GM19035 (cell line): ENCODE data around the gene TNFSF13B.
A peak's percentile ranks its signal among the peaks of the same experiment; 100 is the strongest.
"Not testable (repeated sequence)": the region's sequence is repeated elsewhere in the genome, so short reads cannot be mapped to it uniquely, and the experiment has no call there.

Experiments used
- ATAC-seq: cut with Tn5 transposase; IDR thresholded peaks from one replicate; pipeline ENCODE4 v1.9.1; 2021; ENCODE audit not compliant: unreplicated experiment

The TNFSF13B gene

DNA sequence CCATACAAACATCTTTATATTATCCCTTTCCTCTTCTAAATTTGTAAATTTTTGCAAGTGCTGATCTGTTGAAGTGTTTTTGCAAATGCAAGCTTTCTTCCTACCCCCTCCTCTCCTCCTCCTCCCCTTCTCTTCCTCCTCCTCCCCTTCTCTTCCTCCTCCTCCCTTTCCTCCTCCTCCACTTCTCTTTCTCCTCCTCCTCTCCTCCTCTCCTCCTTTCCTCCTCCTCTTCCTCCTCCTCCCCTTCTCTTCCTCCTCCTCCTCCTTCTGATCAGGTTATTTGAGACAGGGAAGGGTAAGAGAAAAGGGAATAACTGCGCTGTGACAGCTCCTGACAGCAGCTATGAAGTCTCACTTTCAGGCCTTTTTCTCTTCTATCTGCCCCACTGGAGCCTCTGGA lies 8.9 kb downstream of the TNFSF13B start:
- ATAC-seq = no peak

DNA sequence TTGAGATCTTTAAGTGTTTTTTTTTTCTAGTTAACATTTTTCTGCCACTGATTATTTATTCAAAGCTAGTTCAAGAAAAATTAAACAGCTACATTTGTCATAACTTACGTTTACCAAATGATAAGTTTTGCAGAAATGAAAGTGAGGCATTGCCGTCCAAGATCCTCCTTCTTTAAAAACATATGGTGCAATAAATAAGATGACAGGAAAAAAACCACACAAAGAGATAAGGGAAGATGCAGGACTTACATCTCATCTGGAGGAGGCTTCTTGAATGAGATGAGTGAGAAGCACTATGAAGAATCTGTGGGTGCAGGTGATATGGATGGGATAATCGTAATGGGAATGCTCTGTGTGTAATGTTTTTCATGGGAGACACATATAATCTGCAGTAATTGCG lies 12.4 kb downstream of the TNFSF13B start:
- no peak for ATAC-seq

DNA sequence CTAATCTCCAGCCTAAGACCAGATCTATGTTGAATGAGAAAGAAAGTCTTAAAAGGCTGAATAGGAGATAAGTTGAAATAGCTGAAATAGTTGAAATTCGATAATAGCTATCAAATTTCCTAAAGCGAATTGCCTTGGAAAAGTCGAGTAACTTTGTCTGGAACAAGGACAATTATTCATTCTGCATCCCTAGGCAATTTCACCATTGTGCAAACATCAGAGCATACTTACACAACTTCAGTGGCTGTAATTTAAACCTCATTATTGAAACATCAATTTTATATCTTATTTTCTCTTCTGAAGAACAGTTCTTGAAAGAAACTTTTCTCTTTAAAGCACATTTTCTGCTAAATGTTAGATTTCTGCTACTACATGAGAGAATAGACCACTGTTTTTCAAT lies 13.6 kb downstream of the TNFSF13B start:
- no peak for ATAC-seq

DNA sequence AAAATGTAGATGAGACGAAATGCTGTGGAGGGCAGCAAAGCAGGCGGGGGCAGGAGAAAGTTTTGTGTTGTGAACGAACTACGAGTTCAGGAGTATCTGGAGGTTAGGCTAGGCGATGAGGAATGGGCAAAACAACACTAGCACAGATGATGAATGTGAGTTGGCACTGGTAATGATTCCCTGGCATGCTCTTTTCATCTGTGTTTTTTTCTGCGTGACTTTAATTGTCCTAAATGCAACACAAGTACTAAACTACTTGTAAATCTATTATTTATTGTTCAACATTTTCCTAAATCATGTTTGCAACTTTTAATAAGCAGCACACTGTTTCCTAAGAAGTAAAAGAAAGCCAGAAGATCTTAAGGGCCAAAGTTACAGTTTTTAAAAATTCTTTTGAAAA lies 19.2 kb downstream of the TNFSF13B start:
- no peak for ATAC-seq

DNA sequence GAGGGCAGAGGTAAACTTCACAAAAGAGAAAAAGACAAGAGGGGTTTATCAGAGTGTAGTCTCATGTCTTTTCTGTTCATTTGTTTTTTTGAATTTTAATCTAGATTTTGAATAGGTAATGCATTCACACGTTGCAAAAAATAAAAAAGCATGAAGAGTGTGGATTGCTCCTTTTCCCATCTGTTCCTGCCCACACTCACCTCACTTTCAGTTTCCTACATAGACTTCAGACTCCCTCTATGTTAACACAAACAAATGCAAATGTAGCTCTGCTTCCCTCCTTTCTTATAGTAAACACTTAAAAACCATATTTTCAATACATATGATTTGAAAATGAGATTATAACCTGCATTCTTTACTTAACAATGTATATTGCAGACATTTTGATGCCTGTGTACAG lies 20.3 kb downstream of the TNFSF13B start:
- no peak for ATAC-seq

- ATAC-seq = no peak
These were observed 27.6 kb downstream of the TNFSF13B start for GRCh38 chr13:108297114-108297513.

DNA sequence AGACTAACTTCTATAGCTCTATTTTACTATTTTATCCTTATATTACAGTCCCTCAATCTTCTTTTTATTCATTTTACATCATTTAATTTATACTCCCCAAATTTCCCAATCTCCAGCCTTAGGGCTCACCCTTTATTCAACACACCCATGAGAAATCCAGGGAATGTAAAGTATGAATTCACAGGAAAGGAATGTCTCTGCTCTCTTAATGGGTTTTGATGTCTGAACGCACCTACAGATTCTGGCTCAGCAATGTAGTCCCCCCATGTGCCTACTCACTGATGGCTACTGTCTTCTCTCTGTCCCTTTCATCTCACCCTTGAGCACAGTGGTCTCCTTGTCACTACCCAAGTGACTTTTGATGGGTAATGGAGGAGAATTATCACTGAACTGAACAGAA lies 32.8 kb downstream of the TNFSF13B start:
- no peak for ATAC-seq

GRCh38 chr13:108304170-108305016 lies 34.9 kb downstream of the TNFSF13B start:
- no peak for ATAC-seq

DNA sequence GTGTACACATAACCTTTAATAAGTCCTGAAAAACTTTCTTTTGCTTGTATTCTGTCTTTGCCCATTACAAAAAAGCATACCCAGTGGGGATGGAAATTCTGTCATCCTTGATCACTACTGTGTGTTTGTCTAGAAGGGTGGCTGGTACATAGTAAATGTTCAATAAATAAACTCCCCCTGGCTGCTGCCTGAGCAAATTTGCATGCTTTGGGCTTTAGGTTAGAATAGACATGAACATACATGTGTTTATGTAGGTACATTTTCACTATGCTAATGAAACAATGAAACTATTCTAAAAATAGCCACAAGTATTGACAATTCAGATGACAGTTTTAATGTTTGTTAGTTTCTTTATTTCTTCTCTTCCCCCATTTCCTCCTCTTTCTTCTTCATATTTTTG lies 36.1 kb downstream of the TNFSF13B start:
- ATAC-seq = no peak

DNA sequence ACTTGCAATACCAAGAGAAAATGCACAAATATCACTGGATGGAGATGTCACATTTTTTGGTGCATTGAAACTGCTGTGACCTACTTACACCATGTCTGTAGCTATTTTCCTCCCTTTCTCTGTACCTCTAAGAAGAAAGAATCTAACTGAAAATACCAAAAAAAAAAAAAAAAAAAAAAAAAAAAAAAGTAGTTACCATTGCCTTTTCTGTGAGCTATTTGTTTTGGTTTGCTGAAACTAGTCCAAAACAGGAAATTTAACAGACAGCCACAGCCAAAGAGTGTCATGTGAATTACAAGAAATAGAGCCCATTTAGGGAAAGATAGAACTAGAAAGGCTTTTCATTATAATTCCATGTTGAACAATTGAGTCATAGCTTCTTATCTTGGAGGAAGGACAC lies 37.3 kb downstream of the TNFSF13B start:
- ATAC-seq = no peak

GRCh38 chr13:108311596-108311995 lies 42.1 kb downstream of the TNFSF13B start:
- ATAC-seq = not testable (repeated sequence)

GRCh38 chr13:108313382-108313781 lies 43.9 kb downstream of the TNFSF13B start:
- ATAC-seq = no peak

DNA sequence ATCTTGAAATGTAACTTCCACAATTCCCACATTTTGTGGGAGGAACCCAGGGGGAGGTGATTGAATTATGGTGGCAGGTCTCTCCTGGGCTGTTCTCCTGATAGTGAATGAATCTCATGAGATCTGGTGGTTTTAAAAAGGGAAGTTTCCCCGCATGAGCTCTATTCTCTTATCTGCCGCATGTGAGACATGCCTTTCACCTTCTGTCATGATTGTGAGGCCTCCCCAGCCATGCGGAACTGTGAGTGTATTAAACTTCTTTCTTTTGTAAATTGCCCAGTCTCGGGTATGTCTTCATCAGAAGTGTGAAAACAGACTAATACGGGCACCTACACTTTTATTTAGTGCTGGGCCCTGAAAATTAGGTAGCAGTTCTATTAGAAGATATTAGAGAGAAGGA lies 45.8 kb downstream of the TNFSF13B start:
- ATAC-seq = peak; percentile 62

- peak; percentile 7 for ATAC-seq
These were observed 46.5 kb downstream of the TNFSF13B start for GRCh38 chr13:108315991-108316390.

- ATAC-seq = no peak
These were observed 46.9 kb downstream of the TNFSF13B start for GRCh38 chr13:108316413-108316812.

GRCh38 chr13:108322206-108322824 lies 52.8 kb downstream of the TNFSF13B start:
- ATAC-seq = peak; percentile 81

- no peak for ATAC-seq
These were observed 53.5 kb downstream of the TNFSF13B start for GRCh38 chr13:108323031-108323430.

- ATAC-seq = no peak
These were observed 56.3 kb downstream of the TNFSF13B start for GRCh38 chr13:108325863-108326262.

- peak; percentile 80 for ATAC-seq
These were observed 56.8 kb downstream of the TNFSF13B start for GRCh38 chr13:108326309-108326708.

DNA sequence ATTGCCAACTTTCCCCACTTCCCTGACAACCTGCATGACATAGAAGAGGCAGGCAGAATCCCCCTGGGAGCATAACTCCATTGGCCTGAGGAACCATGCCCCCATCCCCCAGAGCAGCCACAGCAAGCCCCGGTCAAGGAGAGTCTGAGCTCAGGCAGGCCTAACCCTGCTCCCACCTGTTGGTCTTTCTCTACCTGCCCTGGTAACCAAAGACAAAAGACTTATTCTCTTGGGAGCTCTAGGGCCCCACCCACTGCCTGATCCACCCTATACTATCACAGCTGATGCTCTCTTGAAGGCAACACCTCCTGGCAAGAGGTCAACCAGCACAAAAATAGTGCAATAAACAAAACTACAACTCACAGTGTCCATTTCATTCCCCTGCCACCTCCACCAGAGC lies 59.3 kb downstream of the TNFSF13B start:
- no peak for ATAC-seq

- no peak for ATAC-seq
These were observed 63.3 kb downstream of the TNFSF13B start for GRCh38 chr13:108332791-108333190.
